LNCAP (cell line): ENCODE data around the gene GGNBP2.

Experiments
- CTCF ChIP-seq: fragments of 450-650 bp; IDR thresholded peaks from 2 replicates; pipeline ENCODE4 v1.5.1; 2017; ENCODE audit warnings: mild to moderate bottlenecking

Gene GGNBP2

GRCh38 chr17:36544307-36545076 is at the start of gene GGNBP2:
GGNBP2 (plus strand) TSS chr17:36544919; CDS start chr17:36545725, 806 bp downstream.
- TF ChIP-seq CTCF, result no peak

GRCh38 chr17:36495076-36495578 is 49.6 kb upstream of the GGNBP2 start:
- no peak for TF ChIP-seq CTCF

GRCh38 chr17:36496018-36496789 is 48.5 kb upstream of the GGNBP2 start:
- TF ChIP-seq CTCF, result no peak

GRCh38 chr17:36498155-36498554 is 46.6 kb upstream of the GGNBP2 start:
- TF ChIP-seq CTCF, result no peak

GRCh38 chr17:36498560-36499300 is 46.0 kb upstream of the GGNBP2 start:
- no peak for TF ChIP-seq CTCF

- no peak for TF ChIP-seq CTCF
These were observed 43.9 kb upstream of the GGNBP2 start for GRCh38 chr17:36500745-36501225.

- no peak for TF ChIP-seq CTCF
These were observed 43.4 kb upstream of the GGNBP2 start for GRCh38 chr17:36501351-36501750.
